22Rv1 (cell line): ENCODE data around the gene GNG3.

Source experiments
- ZFX ChIP-seq: fragments of 450-650 bp; IDR thresholded peaks from 2 replicates; pipeline ENCODE4 v1.6.1; 2017; ENCODE audit warnings: antibody characterized with exemption, borderline replicate concordance
- TF ChIP-seq, protein P1 (sequence below): fragments of 450-650 bp; IDR thresholded peaks from 2 replicates; pipeline ENCODE4 v1.5.1; 2017; ENCODE audit warnings: mild to moderate bottlenecking

DNA sequence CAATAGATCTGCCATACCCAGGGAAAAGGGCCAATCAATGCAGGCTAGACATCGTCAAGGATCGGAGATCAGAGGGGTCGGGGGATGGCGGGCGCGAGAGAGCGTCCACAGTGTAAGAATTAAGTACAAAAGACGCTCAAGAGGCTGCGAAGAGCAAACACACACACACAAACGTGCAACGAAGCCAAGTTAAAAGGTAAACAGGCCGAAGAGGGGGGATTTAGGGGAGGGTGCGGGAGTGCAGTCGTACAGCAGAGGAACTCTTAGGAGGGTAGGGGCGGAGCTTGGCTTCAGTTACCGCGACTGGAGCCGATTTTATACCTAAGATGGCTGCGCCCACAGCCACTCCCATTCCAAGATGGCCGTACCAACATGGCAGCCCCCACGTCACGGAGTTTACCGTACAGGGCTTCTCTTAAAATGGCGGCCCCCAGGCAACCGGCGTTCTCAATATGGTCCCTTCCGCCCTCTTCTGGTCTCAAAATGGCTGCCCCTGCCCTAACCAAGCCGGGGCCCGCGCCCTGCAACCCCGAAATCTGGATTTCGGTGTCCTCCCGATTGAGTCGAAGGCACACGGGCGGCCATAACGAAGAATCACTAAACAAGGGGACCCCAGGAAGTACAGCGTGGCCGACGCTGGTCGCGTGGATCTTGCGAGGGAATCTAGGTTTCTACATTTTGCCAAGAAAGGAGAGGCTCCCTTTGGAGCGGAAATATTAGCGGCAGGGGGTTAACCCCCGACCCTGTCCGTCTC lies 1.9 kb downstream of the GNG3 start:
- TF ChIP-seq, protein P1, sequence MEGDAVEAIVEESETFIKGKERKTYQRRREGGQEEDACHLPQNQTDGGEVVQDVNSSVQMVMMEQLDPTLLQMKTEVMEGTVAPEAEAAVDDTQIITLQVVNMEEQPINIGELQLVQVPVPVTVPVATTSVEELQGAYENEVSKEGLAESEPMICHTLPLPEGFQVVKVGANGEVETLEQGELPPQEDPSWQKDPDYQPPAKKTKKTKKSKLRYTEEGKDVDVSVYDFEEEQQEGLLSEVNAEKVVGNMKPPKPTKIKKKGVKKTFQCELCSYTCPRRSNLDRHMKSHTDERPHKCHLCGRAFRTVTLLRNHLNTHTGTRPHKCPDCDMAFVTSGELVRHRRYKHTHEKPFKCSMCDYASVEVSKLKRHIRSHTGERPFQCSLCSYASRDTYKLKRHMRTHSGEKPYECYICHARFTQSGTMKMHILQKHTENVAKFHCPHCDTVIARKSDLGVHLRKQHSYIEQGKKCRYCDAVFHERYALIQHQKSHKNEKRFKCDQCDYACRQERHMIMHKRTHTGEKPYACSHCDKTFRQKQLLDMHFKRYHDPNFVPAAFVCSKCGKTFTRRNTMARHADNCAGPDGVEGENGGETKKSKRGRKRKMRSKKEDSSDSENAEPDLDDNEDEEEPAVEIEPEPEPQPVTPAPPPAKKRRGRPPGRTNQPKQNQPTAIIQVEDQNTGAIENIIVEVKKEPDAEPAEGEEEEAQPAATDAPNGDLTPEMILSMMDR = no peak
- no peak for TF ChIP-seq ZFX
